GM12878 (cell line): ENCODE results near the gene SLCO3A1. TPM values are rescaled to one million over a fixed set of nuclear protein-coding genes. Genes with fewer than 3 reads are reported as not detected.

Source experiments
- CHD1 ChIP-seq: IDR thresholded peaks from 2 replicates; pipeline ENCODE4 v1.6.1; 2012; ENCODE audit warnings: low read depth, low read length, improper control_type of control experiment
- E2F4 ChIP-seq: IDR thresholded peaks from 2 replicates; pipeline ENCODE4 v1.6.1; 2012; ENCODE audit warnings: low read depth, low read length, improper control_type of control experiment
- MAX ChIP-seq: IDR thresholded peaks from 2 replicates; pipeline ENCODE4 v1.6.1; 2012; ENCODE audit warnings: low read depth, low read length, improper control_type of control experiment
- NBN ChIP-seq: fragments of 450-650 bp; IDR thresholded peaks from 2 replicates; pipeline ENCODE4 v1.6.1; 2016
- NFIC ChIP-seq: IDR thresholded peaks from 2 replicates; pipeline ENCODE4 v1.6.1; 2012; ENCODE audit warnings: low read depth, mild to moderate bottlenecking, inconsistent platforms, low read length, moderate library complexity
- PML ChIP-seq: IDR thresholded peaks from 2 replicates; pipeline ENCODE4 v1.6.1; 2012; ENCODE audit warnings: low read length, inconsistent platforms
- POLR2A ChIP-seq: IDR thresholded peaks from 2 replicates; pipeline ENCODE4 v1.6.1; 2011; ENCODE audit warnings: low read depth, mild to moderate bottlenecking, low read length
- SIX5 ChIP-seq: IDR thresholded peaks from 2 replicates; pipeline ENCODE4 v1.6.1; 2011; ENCODE audit warnings: mild to moderate bottlenecking, low read depth, low read length, moderate library complexity; ENCODE audit not compliant: severe bottlenecking
- WRNIP1 ChIP-seq: IDR thresholded peaks from 2 replicates; pipeline ENCODE4 v1.6.1; 2011; ENCODE audit warnings: low read depth, low read length, improper control_type of control experiment, borderline replicate concordance
- ZNF217 ChIP-seq: fragments of 450-650 bp; IDR thresholded peaks from 2 replicates; pipeline ENCODE4 v1.6.1; 2017; ENCODE audit warnings: antibody characterized with exemption, mild to moderate bottlenecking
- ZNF274 ChIP-seq: IDR thresholded peaks from one replicate; pipeline ENCODE4 v1.8.0; 2011; ENCODE audit not compliant: insufficient read length, insufficient read depth
- ZNF592 ChIP-seq: fragments of 450-650 bp; IDR thresholded peaks from 2 replicates; pipeline ENCODE4 v1.6.1; 2017; ENCODE audit warnings: mild to moderate bottlenecking, moderate library complexity
- polyA plus RNA-seq, 11 experiments: library from polyadenylated mRNA; depleted of rRNA in 4 of 11; unstranded in 6 of 11; stranded (reverse) in 5 of 11; fragments of >200 nt; fragmentation: Nextera tagmentation in 4 of 11; fragmentation: Illumina TruSeq in 1 of 11; extraction: Ambion mirVana in 4 of 11; extraction: Trizol in 1 of 11; gene quantifications; 1 replicate in 1 of 11; 2 replicates in 10 of 11; pipeline versions ENCODE4 v1.2.1 to v1.2.3, GENCODE V29; 2011 to 2016; ENCODE audit warnings: inconsistent platforms in 2 of 11, missing spikeins in 2 of 11, low read depth in 1 of 11
- total RNA-seq, 4 experiments: library from RNA; depleted of rRNA in 3 of 4; stranded (reverse); fragments of >200 nt in 3 of 4; fragmentation: Illumina TruSeq in 1 of 4; extraction: Trizol in 1 of 4; gene quantifications; 2 replicates each; pipeline versions ENCODE4 v1.2.1 to v1.2.3, GENCODE V29; 2013 to 2021

The SLCO3A1 gene
- total and polyA plus RNA-seq, 10 of the 15 experiments (the other 5 are each of a cell fraction or from before 2014, with no cell fraction given): 0.05 to 5.9 (median 0.31) TPM

GRCh38 chr15:92043283-92043682 is 189.8 kb downstream of the SLCO3A1 start (continued):
- TF ChIP-seq ZNF592: no peak
- TF ChIP-seq NFIC: no peak
- TF ChIP-seq NBN: no peak
- TF ChIP-seq ZNF217: no peak
- no peak for TF ChIP-seq MAX
- TF ChIP-seq ZNF274: no peak
- no peak for TF ChIP-seq E2F4
- TF ChIP-seq WRNIP1: no peak
- TF ChIP-seq POLR2A: no peak
- no peak for TF ChIP-seq CHD1
- TF ChIP-seq SIX5: no peak
- no peak for TF ChIP-seq PML
